ENCODE measurements around the gene ITPKC.
A peak's percentile ranks its signal among the peaks of the same experiment; 100 is the strongest.
"Not testable (repeated sequence)": the region's sequence is repeated elsewhere in the genome, so short reads cannot be mapped to it uniquely, and the experiment has no call there.

ITPKC gene

GRCh38 chr19:40742886-40743285 is 26.0 kb downstream of the ITPKC start:
- no peak for DNase-seq

DNA sequence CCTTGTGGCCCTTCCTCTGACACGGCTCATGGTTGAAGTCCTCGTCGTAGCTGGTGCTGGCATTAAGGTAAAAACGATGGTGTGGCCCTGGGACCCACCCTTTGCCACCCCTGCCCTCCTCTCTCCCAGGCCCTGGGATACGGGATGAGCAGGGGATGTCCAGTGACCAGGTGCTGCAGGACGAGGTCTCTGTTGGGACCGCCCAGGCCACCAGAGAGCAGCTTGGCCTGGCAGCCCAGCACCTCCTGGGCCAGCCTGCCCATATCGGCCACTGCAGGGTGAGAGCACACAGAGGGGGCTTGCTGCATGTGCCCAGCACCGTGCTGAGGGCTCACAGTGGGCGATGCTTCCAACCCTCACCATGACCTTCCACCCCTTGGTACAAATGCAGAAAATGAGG is 27.0 kb downstream of the ITPKC start:
- DNase-seq = no peak

DNA sequence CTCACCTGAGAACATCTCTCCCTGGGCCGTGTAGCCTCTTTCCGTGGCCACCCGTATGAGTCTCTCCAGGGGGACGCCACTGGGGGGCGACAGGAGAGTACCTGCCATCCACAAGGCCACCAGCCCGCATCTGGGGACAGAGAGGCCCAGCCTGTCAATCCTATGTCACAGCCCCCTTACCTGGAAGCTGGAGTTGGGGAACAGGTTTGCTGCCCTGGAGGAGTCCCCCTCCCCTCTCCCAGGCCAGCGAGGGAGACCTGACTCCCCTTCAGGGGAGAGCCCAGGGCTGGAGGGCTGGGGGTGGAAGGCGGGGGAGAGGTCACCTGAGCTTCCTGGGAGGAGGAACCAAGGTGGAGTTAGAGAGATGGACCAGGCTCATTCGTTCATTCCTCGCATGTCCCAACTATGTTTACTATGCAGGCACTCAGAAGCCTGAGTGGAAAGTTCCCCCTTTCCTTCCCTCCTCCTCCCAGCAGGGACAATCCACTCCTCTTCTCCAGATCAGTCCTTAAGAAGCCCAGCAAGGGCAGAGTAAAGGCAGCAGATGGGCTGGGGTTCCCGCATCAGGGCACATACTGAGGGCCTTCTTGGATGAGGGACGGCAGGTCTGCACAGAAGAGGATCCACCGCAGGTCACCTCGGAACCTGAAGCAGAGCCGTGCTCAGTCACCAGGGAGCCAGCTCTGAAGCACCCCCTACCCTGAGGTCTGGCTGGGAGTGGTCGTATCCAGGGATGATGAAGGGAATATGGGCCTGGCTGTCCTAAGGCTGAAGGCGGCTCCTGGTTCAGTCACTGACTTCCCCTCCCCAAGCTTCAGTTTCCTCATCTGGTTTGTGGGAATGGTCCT is 27.9 kb downstream of the ITPKC start:
- DNase-seq = no peak

GRCh38 chr19:40745402-40745780 is 28.5 kb downstream of the ITPKC start:
- no peak for DNase-seq

DNA sequence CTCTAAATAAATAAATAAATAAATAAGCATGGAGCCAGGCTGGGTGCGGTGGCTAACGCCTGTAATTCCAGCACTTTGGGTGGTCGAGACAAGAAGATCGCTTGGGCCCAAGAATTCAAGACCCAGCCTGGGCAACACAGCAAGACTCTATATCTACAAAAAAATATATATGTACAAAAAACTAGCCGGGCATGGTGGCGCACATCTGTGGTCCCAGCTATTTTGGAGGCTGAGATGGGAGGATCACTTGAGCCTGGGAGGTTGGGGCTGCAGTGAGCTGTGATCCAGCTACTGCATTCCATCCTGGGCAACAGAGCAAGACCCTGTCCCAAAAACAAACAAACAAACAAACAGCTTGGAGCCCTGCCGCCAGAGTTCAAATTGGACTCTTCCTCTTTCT is 30.6 kb downstream of the ITPKC start:
- DNase-seq = no peak

- peak; percentile 100 for DNase-seq
Observed at GRCh38 chr19:40750058-40750873, 33.4 kb downstream of the ITPKC start, which contains the start of gene ACTMAP. Gene ACTMAP (minus strand): TSS chr19:40750477. CDS start chr19:40749803, 674 bp downstream.

DNA sequence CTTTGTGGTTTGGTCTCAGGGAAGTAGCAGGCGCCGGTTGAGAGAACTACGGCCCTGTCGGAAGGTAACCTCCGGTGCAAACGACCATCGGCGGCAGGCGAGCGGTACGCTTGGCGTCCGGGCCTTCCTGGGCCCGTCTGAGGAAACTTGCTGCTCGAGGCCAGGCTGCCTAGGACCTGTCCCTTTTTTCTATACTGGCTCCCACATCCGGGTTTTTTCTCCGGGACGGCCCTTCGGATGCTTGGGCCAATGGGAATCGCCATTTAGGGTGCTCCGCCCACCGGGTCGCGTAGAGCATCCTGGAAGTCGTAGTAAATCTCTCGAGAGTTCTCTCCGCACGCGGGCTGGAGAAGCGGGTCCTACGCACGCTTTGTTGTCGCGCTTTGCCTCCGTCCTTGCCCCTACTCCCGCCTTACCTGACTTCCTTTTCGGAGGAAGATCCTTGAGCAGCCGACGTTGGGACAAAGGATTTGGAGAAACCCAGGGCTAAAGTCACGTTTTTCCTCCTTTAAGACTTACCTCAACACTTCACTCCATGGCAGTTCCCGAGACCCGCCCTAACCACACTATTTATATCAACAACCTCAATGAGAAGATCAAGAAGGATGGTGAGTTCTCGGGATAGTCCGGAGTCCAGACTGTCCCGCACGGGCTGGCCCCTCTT is 34.1 kb downstream of the ITPKC start, which contains the start of gene SNRPA:
Gene SNRPA (plus strand): TSS at position 330 of the 664 bp plus-strand sequence. CDS start 206 bp downstream, at position 536.
- DNase-seq = peak; percentile 98

DNA sequence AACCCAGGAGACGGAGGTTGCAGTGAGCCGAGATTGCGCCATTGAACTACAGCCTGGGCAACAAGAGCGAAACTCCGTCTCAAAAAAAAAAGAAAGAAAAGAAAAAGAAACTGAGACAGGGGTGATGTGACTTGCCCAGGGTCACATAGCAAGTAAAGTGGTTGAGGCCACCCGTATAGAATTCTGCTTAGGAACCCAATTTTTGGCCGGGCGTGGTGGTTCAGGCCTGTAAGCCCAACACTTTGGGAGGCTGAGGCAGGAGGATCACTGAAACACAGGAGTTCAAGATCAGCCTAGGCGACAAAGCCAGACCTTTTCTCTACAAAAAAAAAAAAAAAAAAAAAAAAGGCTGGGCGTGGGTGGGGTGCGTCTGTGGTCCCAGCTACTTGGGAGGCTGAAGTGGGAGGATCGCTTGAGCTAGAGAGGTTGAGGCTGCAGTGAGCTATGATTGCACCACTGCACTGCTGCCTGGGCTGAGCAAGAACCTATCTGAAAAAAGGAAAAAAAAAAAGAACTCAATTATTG is 35.4 kb downstream of the ITPKC start:
- DNase-seq = no peak

DNA sequence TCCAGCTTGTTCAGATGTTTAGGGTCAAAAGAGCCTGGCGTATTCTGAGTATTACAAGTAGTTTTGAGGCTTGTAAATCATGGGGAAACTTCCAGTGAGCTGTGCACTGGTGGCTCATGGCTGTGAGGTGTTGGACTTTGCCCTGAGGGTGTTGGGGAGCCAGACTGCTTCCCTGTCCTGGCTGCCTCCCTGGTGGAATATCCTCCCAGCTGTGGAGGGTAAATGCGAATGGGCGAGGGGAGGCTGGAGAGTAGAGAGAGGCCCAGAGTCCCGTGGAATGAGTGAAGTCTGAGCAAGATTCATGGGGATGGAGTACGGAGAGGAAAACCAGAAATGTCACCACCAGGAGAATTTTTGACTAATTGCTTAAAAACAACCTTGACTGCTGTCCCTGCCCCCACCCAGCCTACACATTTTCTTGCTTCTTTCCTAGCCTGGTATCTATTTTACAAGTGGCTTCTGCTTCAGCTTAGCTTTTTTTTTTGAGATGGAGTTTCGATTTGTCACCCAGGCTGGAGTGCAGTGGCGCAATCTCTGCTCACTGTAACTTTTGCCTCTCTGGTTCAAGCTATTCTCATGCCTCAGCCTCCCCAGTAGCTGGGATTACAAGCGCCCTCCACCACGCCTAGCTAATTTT is 37.8 kb downstream of the ITPKC start:
- DNase-seq = no peak

- DNase-seq = no peak
Observed at GRCh38 chr19:40755248-40755624, 38.3 kb downstream of the ITPKC start.

DNA sequence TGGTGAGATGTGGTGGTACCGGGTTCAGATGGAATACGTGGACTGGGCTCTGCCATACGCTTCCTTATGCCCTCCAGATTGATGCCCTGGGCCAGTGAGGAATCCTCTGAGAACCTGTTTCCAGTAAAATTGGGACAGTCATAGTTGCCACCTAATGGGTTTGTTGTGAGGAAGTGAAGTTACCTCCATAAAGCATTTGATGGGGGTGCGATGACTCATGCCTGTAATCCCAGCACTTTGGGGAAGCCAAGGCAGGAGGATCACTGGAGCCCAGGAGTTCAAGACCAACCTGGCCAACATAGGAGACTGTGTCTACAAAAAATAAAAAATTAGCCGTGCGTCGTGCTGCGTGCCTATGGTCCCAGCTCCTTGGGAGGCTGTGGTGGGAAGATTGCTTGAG is 38.9 kb downstream of the ITPKC start:
- no peak for DNase-seq

- no peak for DNase-seq
Observed at GRCh38 chr19:40756502-40757110, 39.7 kb downstream of the ITPKC start.

DNA sequence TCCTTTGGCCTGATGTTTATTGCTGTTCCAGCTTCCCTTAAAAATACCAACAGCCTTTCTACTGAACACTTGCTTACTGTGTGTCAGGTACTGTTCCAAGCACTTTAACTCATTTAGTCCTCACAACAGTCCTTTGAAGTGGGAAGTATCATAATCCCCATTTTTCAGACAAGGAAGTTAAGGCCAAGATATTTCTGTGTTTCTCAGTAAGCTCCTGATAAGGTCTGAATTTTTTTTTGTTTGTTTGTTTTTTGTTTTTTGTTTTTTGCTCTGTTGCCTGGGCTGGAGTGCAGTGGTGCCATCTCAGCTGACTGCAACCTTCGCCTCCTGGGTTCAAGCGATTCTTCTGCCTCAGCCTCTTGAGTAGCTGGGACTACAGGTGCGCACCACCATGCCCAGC is 41.6 kb downstream of the ITPKC start:
- DNase-seq = no peak

GRCh38 chr19:40759352-40759751 is 42.4 kb downstream of the ITPKC start:
- no peak for DNase-seq

DNA sequence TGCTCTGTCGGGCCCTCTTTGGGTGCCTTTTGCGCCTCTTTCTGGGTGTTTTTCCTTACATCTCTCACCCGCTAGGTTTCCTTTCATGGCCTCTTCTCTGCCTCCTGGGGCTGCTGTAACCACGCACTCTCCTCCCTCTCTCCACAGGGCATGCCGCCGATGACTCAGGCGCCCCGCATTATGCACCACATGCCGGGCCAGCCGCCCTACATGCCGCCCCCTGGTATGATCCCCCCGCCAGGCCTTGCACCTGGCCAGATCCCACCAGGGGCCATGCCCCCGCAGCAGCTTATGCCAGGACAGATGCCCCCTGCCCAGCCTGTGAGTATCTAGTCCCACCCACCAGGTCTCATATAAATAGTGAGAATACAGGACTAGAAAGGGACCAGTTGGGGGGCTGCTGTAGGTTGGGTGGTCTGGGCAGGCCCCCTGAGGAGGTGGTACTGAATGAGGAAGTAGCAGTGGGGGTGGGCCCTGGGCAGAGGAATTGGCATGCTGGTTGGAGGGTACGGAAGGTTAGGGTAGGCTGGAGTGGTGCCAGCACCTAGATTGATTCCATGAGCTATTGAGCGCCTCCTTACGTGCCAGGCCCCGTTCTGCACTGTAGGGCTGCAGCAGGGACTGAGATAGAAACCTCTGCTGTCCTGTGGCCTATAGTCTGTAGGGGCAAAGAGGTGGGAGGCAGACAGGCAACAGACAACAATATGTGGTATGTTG is 46.0 kb downstream of the ITPKC start:
- DNase-seq = no peak

DNA sequence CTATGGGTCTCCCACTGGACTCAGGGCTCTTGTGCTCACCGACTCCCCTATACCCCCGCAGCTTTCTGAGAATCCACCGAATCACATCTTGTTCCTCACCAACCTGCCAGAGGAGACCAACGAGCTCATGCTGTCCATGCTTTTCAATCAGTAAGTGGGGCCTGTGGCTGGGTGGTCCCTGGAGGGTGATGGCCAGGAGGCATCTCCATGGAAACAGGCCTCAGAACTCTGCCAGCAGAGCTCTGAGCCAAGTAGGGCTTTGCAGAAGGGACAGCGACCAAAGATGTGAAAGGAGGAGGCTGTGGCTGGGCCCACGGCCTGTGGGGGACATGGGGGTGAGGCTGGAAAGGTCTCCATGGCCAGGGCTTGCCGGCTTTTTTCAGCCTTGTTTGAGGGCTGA is 46.6 kb downstream of the ITPKC start:
- no peak for DNase-seq

DNA sequence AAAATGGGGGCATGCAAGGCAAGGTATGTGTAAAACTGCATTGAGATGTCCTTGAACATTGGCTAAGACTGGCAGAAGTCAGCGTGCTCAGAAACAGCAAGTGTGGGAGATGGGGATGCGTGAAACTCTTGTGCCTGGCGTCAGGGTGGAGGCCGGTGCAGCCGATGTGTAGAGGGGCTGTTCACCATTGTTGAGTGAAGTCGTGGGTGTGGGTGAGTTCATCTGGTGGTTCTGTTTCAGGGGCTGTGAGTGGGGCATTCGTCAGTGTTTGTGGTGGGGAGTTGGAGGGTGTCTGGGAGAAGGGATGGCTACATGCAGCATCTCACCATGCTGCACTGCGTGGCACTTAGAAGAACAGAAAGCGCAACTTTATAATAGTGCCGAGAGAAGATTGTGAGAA is 47.1 kb downstream of the ITPKC start:
- DNase-seq = no peak

DNA sequence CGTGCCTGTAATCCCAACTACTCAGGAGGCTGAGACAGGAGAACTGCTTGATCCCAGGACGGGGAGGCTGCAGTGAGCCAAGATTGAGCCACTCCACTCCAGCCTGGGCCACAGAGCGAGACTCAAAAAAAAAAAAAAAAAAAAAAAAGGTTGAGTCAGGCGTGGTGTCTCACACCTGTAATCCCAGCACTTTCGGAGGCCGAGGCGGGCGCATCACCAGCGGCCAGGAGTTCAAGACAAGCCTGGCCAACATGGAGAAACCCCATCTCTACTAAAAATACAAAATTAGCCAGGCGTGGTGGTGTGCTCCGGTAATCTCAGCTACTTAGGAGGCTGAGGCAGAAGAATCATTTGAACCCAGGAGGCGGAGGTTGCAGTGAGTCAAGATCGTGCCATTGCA is 49.5 kb downstream of the ITPKC start:
- DNase-seq = not testable (repeated sequence)

DNA sequence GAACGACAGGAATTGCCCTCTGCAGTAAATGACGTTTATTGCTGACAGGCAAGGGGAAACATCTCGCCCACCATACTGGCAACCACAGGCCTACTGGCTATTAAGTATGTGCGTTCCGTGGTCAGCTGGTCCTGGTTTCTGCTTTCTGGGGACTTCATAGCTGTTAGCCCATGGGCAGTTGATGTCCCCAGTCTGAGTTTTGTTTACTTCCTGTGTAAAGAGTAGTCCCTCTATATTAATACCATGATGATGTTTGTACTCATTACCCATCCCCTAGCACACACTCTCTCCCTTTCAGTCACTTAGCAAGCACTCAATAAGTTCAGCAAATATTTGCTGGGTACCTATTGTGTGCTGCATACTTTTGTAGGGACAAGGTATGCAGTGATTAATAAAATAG is 52.0 kb downstream of the ITPKC start:
- no peak for DNase-seq

DNA sequence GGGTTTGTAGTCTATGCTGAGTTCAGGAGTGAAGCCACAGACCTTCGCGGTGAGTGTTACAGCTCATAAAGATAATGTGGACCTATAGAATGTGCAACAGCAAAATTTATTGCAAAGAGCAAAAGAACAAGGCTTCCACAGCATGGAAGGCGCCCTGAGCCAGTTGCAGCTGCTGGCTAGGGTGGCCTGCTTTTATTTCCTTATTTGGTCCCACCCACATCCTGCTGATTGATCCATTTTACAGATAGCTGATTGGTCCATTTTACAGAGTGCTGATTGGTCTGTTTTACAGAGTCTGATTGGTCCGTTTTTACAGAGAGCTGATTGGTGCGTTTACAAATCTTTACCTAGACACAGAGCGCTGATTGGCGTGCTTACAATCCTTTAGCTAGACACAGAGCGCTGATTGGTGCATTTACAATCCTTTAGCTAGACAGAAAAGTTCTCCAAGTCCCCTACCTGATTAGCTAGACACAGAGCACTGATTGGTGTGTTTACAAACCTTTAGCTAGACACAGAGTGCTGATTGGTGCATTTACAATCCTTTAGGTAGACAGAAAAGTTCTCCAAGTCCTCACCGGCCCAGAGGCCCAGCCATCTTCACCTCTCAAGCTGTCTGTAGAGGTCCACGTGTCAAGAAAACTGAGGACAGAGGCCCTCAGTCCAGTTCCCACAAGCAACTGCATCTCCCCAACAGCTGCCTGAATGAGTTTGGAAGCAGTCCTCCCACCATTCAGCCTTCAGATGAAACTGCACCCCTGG is 54.4 kb downstream of the ITPKC start:
- not testable (repeated sequence) for DNase-seq
